HCT116 (cell line): ENCODE data around the gene DNAJC5. TPM values are rescaled to one million over a fixed set of nuclear protein-coding genes. Genes with fewer than 3 reads are reported as not detected.

Experiments used
- ATAC-seq: fragments of 200-7000 bp; cut with Tn5 transposase; 2 replicates; pipeline ENCODE4 v1.9.1; 2020; ENCODE audit warnings: mild to moderate bottlenecking, moderate library complexity
- BruUV-seq: library from RNA; stranded (reverse); fragments of 400-500 nt; replicated peaks from 2 replicates; lab custom pipeline; 2021; lab: Mats Ljungman, UMichigan
- CTCF ChIA-PET: fragments of 300-600 bp; sonication (Branson Sonifier 250); formaldehyde crosslinking; loops from one replicate; lab custom pipeline; 2021; ENCODE audit warnings: antibody characterized with exemption; lab: Charles Lee
- POLR2A ChIA-PET: fragments of 300-600, 350-600 bp; sonication (Branson Sonifier 250); formaldehyde crosslinking; loops from one replicate; lab custom pipeline; 2021; ENCODE audit warnings: antibody characterized with exemption; lab: Charles Lee
- RAD21 ChIA-PET, 2 experiments: fragments of 300-600 bp; sonication (Branson Sonifier 250); formaldehyde crosslinking; loops; one replicate each; lab custom pipeline; 2023; ENCODE audit warnings: low total read pairs in 2 of 2; ENCODE audit not compliant: uncharacterized antibody in 2 of 2, unreplicated experiment in 2 of 2, low non-redundant PET in 1 of 2; lab: Charles Lee
- DNase-seq: peaks from one replicate; pipeline ENCODE4 v3.0.0-alpha.2; 2010; ENCODE audit warnings: low read depth, low spot score
- H2AFZ ChIP-seq: fragments of 200-600 bp; shearing (Covaris generic), sonication (generic); 2 replicates; pipeline ENCODE4 v1.6.1; 2017; ENCODE audit warnings: low read depth, mixed run types, mixed read lengths, antibody characterized with exemption, low read length; ENCODE audit not compliant: poor library complexity, severe bottlenecking
- H3K27ac ChIP-seq: 2 replicates; pipeline ENCODE4 v1.5.1; 2012; ENCODE audit warnings: low read depth, low read length
- H3K27me3 ChIP-seq: fragments of 200-600 bp; sonication (generic); 2 replicates; pipeline ENCODE4 v1.6.1; 2016; ENCODE audit warnings: mixed run types, low read length, mixed read lengths; ENCODE audit not compliant: insufficient read depth
- H3K36me3 ChIP-seq, 2 experiments: fragments of 200-500 bp in 1 of 2; fragments of 200-600 bp in 1 of 2; sonication (Bioruptor generic) in 1 of 2; sonication (generic) in 1 of 2; 2 replicates each; pipeline versions ENCODE4 v1.5.1 to v1.6.1; 2014 to 2016; ENCODE audit warnings: low read length in 2 of 2, inconsistent platforms in 1 of 2, mixed read lengths in 1 of 2, mixed run types in 1 of 2; ENCODE audit not compliant: insufficient read depth in 2 of 2, control insufficient read depth in 1 of 2
- H3K4me1 ChIP-seq, 2 experiments: fragments of 200-600 bp in 1 of 2; sonication (generic) in 1 of 2; 2 replicates each; pipeline versions ENCODE4 v1.5.1 to v1.6.1; 2012 to 2017; ENCODE audit warnings: low read length in 2 of 2, inconsistent platforms in 1 of 2, mild to moderate bottlenecking in 1 of 2, mixed read lengths in 1 of 2, mixed run types in 1 of 2, moderate library complexity in 1 of 2; ENCODE audit not compliant: insufficient read depth in 2 of 2, control insufficient read depth in 1 of 2
- H3K4me2 ChIP-seq: fragments of 200-600 bp; sonication (generic); 2 replicates; pipeline ENCODE4 v1.6.1; 2017; ENCODE audit warnings: mixed run types, low read length, mixed read lengths
- H3K4me3 ChIP-seq, 2 experiments: fragments of 200-600 bp in 1 of 2; sonication (generic) in 1 of 2; replicated peaks in 1 of 2; 2 replicates each; pipeline ENCODE4 v1.5.1; 2011 to 2016; ENCODE audit warnings: low read length in 2 of 2, control low read depth in 1 of 2, low read depth in 1 of 2, mild to moderate bottlenecking in 1 of 2, mixed read lengths in 1 of 2, mixed run types in 1 of 2
- H3K79me2 ChIP-seq: fragments of 200-600 bp; sonication (generic); 2 replicates; pipeline ENCODE4 v1.6.1; 2017; ENCODE audit warnings: mild to moderate bottlenecking, mixed run types, low read length, moderate library complexity, mixed read lengths; ENCODE audit not compliant: insufficient read depth
- H3K9ac ChIP-seq: fragments of 200-600 bp; sonication (generic); 2 replicates; pipeline ENCODE4 v1.6.1; 2016; ENCODE audit warnings: low read length, mixed read lengths
- H3K9me2 ChIP-seq: fragments of 200-600 bp; sonication (generic), shearing (Covaris generic); 2 replicates; pipeline ENCODE4 v1.6.1; 2017; ENCODE audit warnings: mixed run types, mild to moderate bottlenecking, moderate library complexity; ENCODE audit not compliant: insufficient read depth
- H3K9me3 ChIP-seq, 2 experiments: fragments of 200-500 bp in 1 of 2; fragments of 200-600 bp in 1 of 2; sonication (Bioruptor generic) in 1 of 2; sonication (generic) in 1 of 2; 2 replicates each; pipeline ENCODE4 v1.6.1; 2014 to 2017; ENCODE audit warnings: low read length in 2 of 2, mixed read lengths in 2 of 2, inconsistent platforms in 1 of 2, low read depth in 1 of 2, mild to moderate bottlenecking in 1 of 2, mixed run types in 1 of 2, moderate library complexity in 1 of 2; ENCODE audit not compliant: control insufficient read depth in 1 of 2, insufficient read depth in 1 of 2
- H4K20me1 ChIP-seq: fragments of 200-600 bp; sonication (generic), shearing (Covaris generic); 2 replicates; pipeline ENCODE4 v1.6.1; 2017; ENCODE audit warnings: mixed run types, mild to moderate bottlenecking, moderate library complexity; ENCODE audit not compliant: insufficient read depth
- ATF3 ChIP-seq: IDR thresholded peaks from 2 replicates; pipeline ENCODE4 v1.6.1; 2012
- CTCF ChIP-seq, 3 experiments: fragments of 200-600 bp in 1 of 3; sonication (generic) in 1 of 3; IDR thresholded peaks in 2 of 3; conservative IDR thresholded peaks in 1 of 3; 2 replicates each; pipeline ENCODE4 v1.5.1; 2012 to 2017; ENCODE audit warnings: low read depth in 2 of 3, low read length in 2 of 3, antibody characterized with exemption in 1 of 3, borderline replicate concordance in 1 of 3, control low read depth in 1 of 3, mild to moderate bottlenecking in 1 of 3, mixed read lengths in 1 of 3, mixed run types in 1 of 3, moderate library complexity in 1 of 3; ENCODE audit not compliant: insufficient read depth in 1 of 3
- EZH2phosphoT487 ChIP-seq: fragments of 200-600 bp; IDR thresholded peaks from 2 replicates; pipeline ENCODE4 v1.6.1; 2018; ENCODE audit warnings: antibody characterized with exemption, borderline replicate concordance
- FOSL1 ChIP-seq: IDR thresholded peaks from 2 replicates; pipeline ENCODE4 v1.6.1; 2012; ENCODE audit warnings: low read depth
- POLR2AphosphoS5 ChIP-seq: IDR thresholded peaks from 2 replicates; pipeline ENCODE4 v1.6.1; 2011; ENCODE audit warnings: mild to moderate bottlenecking, low read depth, low read length, moderate library complexity
- RAD21 ChIP-seq: IDR thresholded peaks from 2 replicates; pipeline ENCODE4 v1.6.1; 2012; ENCODE audit warnings: low read depth, mild to moderate bottlenecking
- SIN3A ChIP-seq: IDR thresholded peaks from 2 replicates; pipeline ENCODE4 v1.6.1; 2012; ENCODE audit warnings: low read depth
- ZFX ChIP-seq: fragments of 450-650 bp; IDR thresholded peaks from 2 replicates; pipeline ENCODE4 v1.6.1; 2017
- intact Hi-C: fragments of 100-400 bp; cut with micrococcal nuclease; formaldehyde crosslinking; loops from 2 replicates; pipeline ENCODE4 v1.10.0; 2022
- total RNA-seq: library from RNA; stranded (reverse); gene quantifications from one replicate; pipeline ENCODE4 v1.2.1, GENCODE V29; 2021; ENCODE audit not compliant: unreplicated experiment

Gene DNAJC5
- total RNA-seq, 1 experiment from 2014 or later = 38.3 TPM

- H3K79me2 ChIP-seq = peaks cover 40% of the 10 kb centered on the region
- H3K27ac ChIP-seq = peak overlapping the region; percentile 79
- H4K20me1 ChIP-seq = no peaks in the 10 kb centered on the region
- H2AFZ ChIP-seq = no peak overlapping the region
- H3K27me3 ChIP-seq = no peaks in the 10 kb centered on the region
- intact Hi-C loops = loop anchor here (2.0 to 5.0 kb wide), 2 partner anchors 24 to 260 kb away; partner anchors contain the start of genes PRPF6 and TNFRSF6B
- peak overlapping the region; percentile 66 to 96 for H3K4me3 ChIP-seq
- DNase-seq = peak; percentile 73
- H3K36me3 ChIP-seq = no peaks in the 10 kb centered on the region; a peak in 1 of 4 replicates
- peak overlapping the region; percentile 91 for H3K4me2 ChIP-seq
- no peak for TF ChIP-seq SIN3A
- TF ChIP-seq FOSL1 = no peak
- TF ChIP-seq EZH2phosphoT487 = no peak
- 0 out of 6 replicates have a peak, but pooled peaks of 1 of the 3 experiments have one; percentile 12 for TF ChIP-seq CTCF (IDR thresholded peaks at IDR 0.05 in 2 of 3, conservative IDR thresholded peaks at IDR 0.05 in 1 of 3; ENCODE audit: borderline replicate concordance in 1 of 3, insufficient read depth in 1 of 3, low read depth in 2 of 3, low read length in 2 of 3)
- TF ChIP-seq ATF3 = no peak
- peak; percentile 89 for TF ChIP-seq POLR2AphosphoS5
- TF ChIP-seq RAD21 = no peak
- TF ChIP-seq ZFX = peak; percentile 72; the same call in 1 of the 2 replicates
- TF ChIP-seq, all 23 proteins: peak for 3
- H3K9me2 ChIP-seq = no peaks in the 10 kb centered on the region
- peaks cover 17 to 53% of the 10 kb centered on the region in 2 experiments; a peak in 3 of 4 replicates for H3K4me1 ChIP-seq
- ChIA-PET POLR2A (interaction anchor here (0.8 to 1.5 kb wide), 7 partner anchors 10 to 421 kb away, joined by 3 to 5 read pairs (median 3); partner anchors contain the start of genes SAMD10 and TPD52L2), CTCF (interaction anchor here (2.1 kb wide), 1 partner anchor 17 kb away, joined by 12 read pairs; no protein-coding TSS in a partner anchor), RAD21 (no interaction called here)
- H3K9ac ChIP-seq = peak overlapping the region; percentile 90
- TSS peak; percentile 31 for BruUV-seq
- peak; percentile 78 for ATAC-seq
- H3K9me3 ChIP-seq = no peaks in the 10 kb centered on the region
These were observed 62.2 kb downstream of the DNAJC5 start for GRCh38 chr20:63957004-63957689.
